ENCODE data around the gene EIF5A2.
A peak's percentile ranks its signal among the peaks of the same experiment; 100 is the strongest.
"Not testable (repeated sequence)": the region's sequence is repeated elsewhere in the genome, so short reads cannot be mapped to it uniquely, and the experiment has no call there.

EIF5A2 gene

DNA sequence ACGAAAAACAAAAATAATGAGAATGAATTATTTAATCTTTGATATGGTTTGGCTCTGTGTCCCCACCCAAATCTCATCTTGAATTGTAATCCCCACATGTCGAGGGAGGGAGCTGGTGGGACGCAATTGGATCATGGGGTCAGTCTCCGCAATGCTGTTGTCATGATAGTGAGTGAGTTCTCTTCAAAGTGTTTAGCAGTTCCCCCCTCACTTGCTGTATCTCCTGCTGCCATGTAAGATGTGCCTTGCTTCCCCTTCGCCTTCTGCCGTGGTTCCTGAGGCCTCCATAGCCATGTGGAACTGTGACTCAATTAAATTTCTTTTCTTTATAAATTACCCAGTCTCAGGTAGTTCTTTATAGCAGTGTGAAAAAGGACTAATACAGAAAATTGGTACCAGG is 12.1 kb downstream of the EIF5A2 start:
- DNase-seq: not testable (repeated sequence)

DNA sequence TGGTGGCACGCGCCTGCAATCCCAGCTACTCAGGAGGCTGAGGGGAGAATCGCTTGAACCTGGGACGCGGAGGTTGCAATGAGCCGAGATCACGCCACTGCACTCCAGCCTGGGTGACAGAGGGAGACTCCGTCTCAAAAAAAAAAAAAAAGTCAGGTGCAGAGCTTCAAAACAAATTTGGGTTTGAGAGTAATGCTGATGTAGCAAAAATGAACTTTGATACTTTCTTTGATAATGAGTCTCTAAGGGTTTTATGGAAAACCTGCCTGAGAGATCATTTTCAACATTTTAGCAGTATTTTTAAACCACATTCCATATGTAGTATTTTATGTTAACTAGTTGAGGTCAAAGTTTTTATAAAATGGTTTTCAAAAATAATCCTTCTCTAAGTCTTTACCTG is 14.5 kb downstream of the EIF5A2 start:
- DNase-seq: no peak

DNA sequence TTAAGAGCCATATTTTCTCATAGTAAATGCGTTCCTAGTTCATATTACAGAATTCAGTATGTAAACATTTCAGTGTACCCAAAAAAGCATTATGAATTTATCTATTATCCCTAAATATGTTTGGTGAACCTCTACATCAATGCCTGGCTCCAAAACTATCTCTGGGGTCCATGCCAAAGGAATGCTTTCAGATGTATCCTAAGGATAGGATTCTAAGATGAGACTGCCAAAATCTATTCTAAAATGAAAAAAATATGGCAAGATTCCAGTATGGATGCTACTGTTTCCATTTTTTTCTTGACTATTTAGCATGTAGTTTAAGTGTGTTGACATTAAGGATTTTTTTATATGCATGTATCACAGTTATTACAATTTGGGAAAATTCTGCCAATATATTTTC is 18.8 kb downstream of the EIF5A2 start:
- DNase-seq: no peak

DNA sequence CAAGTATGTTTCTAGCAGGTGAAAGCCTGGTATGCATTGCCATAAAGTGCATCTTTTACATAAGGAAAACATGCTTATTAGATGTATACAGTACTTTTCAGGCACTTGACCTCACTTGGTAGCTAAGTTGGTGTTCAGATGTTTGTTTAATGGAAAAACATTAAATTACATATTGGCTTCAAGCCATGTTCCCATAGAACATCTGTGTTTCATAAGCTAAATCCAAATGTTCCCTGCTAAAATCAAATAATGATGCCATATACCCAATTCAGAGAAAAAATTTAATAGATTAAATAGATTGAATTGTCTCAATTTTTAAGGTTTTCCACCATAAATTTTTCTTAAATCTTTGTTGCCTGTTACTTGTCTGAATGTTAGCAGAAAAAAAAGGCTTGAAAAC is 19.3 kb downstream of the EIF5A2 start:
- DNase-seq: no peak

DNA sequence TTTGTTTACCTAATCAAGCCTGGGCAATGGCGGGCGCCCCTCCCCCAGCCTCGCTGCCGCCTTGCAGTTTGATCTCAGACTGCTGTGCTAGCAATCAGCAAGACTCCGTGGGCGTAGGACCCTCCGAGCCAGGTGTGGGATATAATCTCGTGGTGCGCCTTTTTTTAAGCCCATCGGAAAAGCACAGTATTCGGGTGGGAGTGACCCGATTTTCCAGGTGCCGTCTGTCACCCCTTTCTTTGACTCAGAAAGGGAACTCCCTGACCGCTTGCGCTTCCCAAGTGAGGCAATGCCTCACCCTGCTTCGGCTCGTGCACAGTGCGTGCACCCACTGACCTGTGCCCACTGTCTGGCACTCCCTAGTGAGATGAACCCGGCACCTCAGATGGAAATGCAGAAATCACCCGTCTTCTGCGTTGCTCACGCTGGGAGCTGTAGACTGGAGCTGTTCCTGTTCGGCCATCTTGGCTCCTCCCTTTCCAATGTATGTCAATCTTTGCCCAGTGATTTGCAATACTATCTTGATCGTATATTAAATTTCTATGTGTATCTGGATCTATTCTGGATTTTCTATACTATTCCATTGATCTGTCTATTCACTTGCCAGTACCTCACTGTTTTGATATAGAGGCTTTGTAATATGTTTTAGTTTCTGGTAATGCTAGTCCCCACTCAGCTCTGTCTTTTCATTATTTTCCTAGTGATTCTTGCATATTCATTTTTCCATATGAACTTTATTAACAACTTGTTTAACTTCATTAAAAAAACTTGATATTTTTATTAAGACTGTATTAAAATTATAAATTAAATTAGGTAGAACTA is 24.1 kb downstream of the EIF5A2 start:
- DNase-seq: not testable (repeated sequence)

DNA sequence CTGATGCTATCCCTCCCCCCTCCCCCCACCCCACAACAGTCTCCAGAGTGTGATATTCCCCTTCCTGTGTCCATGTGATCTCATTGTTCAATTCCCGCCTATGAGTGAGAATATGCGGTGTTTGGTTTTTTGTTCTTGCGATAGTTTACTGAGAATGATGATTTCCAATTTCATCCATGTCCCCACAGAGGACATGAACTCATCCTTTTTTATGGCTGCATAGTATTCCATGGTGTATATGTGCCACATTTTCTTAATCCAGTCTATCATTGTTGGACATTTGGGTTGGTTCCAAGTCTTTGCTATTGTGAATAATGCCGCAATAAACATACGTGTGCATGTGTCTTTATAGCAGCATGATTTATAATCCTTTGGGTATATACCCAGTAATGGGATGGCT is 29.7 kb downstream of the EIF5A2 start:
- not testable (repeated sequence) for DNase-seq

DNA sequence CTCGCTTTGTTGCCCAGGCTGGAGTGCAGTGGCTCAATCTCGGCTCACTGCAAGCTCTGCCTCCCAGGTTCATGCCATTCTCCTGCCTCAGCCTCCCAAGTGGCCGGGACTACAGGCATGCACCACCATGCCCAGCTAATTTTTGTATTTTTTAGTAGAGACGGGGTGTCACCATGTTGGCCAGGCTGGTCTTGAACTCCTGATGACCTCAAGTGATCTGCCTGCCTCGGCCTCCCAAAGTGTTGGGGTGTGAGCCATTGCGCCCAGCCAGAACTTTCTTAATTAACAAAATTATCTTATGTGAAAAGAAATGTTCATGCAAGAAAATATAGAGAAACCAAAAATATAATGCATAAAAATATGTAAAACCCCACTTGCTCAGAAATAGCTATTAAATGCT is 31.1 kb downstream of the EIF5A2 start:
- not testable (repeated sequence) for DNase-seq

DNA sequence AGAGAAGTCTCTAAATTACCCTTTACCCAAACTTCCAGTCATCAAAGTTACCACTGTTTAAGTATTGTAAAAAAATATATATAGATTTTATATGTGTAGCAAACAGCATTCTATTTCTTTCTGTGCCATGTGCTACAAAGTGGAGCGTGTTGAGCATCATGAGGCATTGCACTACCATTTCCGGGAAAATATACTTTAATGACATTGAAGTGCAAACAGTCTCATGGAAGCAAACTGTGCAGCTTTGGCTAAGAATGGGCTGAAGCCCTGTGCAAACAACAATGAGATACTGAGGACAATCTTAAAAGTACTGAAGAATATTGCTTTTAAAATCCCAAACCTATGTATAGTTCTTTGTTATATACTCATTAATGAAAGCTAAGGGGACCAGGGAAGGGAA is 31.9 kb downstream of the EIF5A2 start:
- no peak for DNase-seq

DNA sequence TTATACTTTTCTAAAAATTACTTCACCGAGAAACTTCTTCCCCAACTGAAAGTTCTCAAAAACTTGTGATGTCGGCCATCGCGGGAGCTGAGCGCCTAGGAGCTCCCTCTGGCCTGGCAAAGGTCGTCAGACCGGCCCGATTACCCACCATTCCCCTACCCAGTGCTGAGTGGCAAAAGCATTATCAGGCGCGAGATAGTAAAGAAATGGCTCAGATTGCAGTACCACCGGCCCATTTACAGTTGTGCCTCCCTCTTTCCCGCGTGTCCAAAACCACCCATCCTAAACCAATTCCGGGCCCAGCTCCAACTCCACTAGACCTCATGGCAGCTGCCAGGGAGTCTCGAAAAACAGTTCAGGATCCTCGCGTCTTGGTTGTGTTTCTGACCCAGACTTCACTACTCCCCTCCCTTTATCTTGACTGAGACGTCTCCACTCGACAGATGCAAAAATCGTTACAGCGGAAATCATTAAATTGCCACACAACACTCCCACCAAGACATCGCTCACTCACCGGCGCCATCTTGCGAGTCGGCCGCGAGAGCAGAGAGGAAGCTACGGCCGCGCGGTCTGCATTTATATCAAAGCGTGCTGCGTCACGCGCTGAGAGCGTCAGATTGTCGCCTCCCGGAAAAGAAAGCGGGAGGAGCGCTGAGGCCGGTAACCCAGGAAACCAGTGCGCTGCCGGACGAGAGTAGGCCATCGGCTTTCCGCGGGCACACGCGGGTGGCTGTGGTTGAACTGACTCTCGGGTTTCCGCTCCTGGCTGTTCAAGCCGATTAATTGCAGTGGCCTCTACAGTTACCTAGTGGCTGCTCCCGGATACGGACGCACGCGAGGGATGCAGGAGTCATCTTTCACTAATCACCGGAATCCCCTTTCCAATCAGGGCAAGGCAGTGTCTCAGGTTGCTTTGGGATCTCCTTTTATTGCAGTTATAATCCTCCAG is 38.5 kb downstream of the EIF5A2 start, which contains the start of gene RPL22L1:
TSS of gene RPL22L1 (minus strand) at position 551 of the 949 bp plus-strand sequence. CDS start at position 523, 28 bp downstream.
- DNase-seq: peak; percentile 91

DNA sequence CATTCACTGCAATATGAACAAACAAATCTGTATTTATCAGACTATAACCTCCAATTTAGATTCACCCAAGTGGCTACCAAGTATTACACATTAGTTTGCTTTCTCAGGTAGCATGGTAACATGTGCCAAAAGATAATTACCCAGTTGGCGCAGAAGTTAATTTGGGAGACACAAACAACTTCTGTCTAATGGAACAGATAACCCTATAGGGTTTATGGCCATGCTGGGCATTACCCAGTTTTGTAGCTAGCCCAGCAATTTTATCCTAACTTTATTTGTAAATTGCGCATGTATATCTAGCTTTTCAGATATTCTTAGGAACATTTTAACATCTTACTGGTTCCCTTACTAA is 39.2 kb downstream of the EIF5A2 start:
- no peak for DNase-seq

DNA sequence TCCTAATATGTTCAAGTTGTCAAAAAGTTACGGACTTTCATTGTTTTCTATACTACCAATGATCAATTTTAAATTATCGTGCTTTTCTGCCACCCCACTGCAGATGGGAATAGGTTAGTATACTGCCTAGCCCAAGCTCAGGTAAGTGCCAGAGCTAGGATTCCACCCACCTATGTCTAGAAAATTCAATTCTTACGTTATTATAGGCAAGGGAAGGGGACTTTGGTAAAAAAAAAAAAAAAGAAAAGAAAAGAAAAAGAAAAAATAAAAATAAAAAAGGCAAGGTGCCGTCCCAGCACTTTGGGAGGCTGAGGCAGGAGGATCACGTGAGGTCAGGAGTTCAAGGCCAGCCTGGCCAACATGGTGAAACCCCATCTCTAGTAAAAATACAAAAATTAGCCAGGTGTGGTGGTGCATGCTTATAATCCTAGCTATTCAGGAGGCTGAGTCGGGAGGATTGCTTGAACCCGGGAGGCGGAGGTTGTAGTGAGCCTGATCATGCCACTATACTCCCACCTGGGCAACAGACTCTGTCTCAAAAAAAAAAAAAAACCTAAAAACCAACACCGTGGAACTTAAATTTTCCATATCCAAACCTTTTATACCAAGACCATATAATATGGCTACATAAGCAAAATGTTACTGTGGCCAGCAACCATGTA is 39.7 kb downstream of the EIF5A2 start:
- no peak for DNase-seq

DNA sequence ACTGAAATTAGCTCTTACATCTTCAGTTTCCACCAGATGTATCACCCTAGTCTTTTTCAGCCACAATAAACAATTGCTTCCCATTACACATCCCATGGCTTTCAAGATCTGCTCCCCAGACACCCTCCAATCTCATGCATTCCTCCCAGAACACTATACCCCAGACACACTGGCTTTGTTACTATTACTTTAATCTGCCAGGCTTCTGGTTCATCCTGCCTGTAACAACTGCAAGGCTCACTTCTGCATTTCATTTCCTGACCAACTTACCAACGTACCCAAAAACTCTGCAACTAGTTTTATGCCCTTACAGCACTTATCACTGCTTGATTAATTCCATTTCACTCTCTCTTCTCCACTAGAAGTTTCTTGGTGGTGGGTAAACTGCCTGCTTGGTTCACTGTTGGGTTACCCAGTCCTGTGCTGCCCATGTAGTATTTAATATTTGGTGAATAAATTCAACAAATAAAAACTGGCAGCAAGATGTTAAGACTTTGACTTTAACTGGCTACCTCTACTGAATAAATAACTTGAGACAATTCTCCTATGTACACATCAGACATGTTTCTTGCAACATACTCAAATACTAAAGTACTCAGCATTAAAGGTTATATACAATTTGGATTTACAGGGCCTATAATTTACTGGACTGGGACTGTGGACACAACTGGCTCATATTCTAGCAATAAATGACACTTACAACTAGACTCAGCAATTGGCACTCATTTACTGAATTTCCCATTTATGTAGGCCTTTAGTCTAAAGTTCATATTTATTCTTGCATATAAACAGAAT is 41.1 kb downstream of the EIF5A2 start:
- no peak for DNase-seq

DNA sequence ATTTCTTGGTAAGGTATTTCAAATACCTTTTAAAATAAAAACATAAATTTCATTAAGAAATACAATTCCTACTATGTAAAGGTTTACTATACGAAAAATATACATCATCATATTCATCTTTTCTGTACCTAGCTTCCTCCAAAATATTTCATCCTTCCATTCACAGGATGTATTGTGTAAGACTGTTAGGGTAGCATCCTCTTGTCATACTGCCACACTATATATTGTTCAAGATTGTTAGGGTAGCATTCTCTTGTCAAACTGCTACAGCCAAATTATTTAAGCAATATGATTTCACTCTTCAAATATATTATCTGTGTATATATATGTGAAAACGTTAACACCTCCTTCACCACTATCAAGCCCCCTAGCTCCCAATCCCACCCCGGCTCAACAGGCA is 41.9 kb downstream of the EIF5A2 start:
- no peak for DNase-seq

DNA sequence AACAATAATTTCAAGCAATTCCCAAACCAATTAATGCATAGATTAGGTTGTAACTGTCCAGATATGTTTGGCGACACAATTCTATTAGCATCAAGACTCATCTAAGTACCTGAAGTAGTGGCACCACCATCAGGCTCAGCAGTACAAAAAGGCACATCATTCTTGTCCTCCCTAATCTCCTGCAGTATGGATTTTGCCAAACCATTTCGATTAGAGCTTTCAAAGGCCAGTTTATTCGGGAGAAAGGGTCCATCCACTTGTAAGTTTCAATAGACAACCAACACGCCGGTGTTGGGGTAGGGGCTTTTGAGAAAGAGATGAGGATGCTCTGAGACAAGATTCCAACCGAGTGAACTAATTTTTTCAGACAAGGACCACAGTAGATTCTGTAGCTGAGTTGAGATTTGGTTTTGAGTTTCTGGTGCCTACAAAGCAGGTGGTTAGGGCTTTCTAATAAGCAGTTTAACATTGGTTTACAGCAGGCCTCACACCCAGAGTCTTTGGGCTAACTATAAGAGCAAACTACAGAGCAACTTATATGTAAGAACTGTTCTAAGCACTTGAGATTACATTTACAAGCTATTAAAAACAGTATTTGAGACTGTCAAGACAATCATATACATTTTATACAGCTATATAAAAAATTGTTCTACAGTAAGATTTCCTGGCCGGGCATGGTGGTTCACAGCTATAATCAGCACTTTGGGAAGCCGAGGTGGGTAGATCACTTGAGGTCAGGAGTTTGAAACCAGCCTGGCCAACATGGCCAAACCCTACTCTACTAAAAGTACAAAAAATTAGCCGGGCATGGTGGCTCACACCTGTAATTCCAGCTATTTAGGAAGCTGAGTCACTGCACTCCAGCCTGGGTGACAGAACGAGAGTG is 43.0 kb downstream of the EIF5A2 start:
- no peak for DNase-seq

DNA sequence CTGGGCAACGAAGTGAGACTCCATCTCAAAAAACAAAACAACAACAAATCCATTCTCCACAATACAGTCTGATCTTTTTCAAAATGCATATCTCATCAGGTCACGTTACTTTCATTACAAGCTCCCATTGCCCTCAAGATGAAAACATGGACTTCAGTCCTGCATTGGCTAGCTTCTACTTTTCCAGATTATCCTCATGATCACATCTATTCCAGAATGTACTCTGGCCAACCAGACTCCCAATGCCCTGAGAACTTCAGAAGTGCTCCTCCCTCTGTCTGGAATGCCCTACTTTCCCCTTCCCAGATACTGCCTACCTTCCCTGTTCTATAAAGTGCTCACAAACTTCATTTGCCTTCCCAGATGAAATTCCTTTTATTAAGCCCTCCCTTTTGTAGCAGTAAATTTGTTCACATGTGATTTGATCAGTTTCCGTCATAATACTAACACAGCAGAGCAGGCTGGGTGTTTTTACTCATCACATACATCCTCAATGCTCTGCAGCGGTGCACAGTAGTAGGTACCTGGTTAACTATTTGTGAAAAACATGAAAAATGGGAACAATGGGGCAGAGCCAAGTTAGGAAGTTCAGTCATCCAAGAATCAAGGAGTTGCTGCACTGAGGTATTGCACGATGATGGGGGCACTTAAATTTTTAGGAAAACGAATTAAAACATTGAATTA is 43.8 kb downstream of the EIF5A2 start:
- no peak for DNase-seq

DNA sequence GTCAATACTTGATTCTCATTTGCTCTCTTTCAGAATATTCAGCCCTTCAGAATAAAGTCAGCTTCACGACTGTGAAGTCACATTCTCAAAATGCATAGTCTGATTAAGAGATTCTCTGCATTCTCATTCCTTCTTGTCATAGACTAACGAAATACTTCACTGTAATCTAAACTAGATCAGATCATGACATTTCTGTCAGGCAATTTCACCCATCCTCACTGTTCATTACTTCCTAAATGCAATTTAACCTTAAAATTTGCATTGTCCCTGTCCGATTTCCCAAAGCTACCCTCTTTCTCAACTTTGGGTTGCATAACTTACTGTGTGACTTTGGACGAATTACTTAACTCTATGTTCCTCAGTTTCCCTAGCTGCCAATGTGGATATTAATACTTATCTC is 44.6 kb downstream of the EIF5A2 start:
- no peak for DNase-seq

DNA sequence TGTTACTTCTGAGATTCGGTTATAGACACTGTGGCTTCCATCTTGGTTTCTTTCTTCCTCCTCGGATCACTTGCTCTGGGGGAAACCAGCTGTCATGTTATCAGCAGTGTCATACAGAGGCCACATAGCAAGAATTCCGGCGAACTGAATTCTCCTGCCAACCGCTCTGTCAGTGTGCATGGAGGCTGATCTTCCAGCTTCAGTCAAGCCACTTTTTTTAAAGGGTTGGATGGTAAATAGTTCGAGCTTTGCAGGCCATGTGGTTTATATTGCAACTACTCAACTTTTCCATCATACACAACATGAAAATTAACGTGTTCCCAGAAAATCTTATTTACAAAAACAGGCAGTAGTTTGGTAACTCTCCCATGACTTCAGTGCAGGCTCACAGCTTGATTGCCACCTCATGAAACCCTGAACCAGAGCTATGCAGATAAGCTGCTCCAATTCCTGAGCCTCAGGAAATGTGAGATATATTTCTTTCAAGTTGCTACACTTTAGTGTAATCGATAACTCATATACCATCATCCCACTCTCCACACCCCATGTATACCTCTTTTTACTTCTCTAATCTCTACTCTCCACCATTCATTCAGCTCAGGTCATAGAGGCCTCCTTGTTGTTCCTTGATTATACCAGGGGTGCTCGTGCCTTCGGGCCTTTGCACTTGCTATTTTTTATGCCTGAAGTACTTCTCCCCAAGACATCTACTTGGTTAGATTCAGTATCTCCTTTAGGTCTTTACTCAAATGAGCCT is 45.6 kb downstream of the EIF5A2 start:
- no peak for DNase-seq

DNA sequence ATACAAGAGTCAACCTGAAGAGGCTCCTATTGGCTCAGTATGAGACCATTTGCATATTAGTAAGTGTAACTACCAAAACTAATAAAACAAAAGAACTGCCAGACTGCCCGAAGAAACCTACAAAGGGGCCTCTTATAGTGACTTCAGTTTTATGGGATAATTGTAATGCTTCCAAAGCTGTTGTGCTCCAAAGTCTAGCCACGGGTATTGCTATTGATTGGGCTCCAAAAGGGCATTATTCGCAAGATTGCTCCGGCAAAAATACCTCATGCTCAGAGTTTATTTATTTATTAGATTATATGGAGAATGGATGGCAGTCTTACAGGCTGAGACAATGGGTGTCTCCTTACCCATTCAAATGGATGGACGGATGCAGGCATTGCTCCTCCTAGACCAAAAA is 49.8 kb downstream of the EIF5A2 start:
- DNase-seq: no peak

DNA sequence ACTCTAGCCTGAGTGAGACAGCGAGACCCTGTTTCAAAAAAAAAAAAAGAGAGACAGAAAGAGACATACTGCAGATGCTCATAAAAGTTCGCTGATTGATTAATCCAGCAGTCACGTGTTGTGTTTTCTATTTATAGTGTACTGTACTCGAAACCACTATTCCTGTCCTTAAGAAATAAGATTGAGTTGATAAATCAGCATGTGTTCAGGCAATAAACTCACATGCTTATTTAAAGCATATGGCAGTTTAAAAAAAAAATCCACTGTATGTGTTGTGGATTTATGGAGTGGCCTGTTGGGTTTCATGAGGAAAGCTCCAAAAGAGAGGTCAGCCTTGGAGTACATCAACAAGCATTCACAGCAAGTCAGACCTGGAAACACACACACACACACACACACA is 56.1 kb downstream of the EIF5A2 start:
- DNase-seq: no peak

DNA sequence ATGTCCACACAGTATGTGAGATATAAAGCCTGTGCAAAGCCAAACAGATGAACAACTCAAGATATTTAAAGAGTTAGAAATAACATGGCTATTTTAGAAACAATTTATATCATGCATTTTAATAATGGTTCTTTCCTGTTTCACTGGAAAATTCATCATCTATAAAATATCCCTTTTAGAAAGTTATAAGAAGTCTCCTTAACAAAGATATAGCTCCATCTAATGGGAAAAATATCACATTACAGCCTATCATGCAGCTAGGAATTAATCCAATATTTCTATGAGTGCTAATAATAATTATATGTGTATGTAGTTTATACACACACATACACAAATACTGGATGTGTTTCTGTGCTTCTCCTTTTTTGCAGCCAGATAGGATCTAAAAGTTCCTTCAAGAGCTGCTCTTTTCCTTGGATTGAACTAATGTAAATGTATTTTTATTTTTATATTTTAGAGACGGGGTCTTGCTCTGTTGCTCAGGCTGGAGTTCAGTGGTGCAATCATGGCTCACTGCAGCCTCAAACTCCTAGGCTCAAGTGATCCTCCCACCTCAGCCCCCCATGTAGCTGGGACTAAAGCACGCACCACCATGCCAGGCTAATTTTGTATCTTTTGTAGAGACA is 60.0 kb downstream of the EIF5A2 start:
- no peak for DNase-seq

Data from activated CD8-positive, alpha-beta memory T cell treated with anti-CD3 and anti-CD28 coated beads, Interleukin-2, amount 50 U/mL, for 4 hours (primary cell).